ENCODE data around the gene TCL1B. TPM values are rescaled to one million over a fixed set of nuclear protein-coding genes. Genes with fewer than 3 reads are reported as not detected.

Gene TCL1B
- total and polyA plus RNA-seq, 2 experiments from 2014 or later: 5.5 to 6.0 TPM

DNA sequence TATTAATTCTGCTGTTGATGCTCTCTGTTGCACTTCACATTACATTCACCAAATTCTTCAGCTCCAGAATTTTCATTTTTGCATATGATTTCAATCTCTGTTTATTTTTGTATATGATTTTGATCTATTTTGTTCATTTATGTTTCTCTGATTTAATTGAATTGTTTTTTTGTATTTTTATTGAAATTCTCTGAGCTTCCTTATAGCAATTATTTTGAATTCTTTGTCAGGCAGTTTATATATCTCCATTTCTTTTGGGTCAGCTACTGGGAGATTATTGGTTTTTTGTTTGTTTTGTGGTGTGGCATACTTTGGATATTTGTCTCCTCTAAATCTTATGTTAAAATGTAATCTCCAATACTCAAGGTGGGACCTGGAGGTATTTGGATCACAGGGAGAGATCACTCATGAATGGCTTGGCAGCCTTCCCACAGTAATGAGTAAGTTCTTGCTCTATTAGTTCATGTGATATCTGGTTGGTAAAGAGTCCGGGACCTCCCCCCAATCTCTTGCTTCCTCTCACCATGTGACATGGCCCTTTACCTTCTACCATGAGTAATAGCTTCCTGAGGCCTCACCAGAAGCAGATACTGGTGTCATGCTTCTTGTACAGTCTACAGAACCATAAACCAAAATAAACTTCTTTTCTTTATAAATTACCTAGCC, 36.4 kb downstream of the TCL1B start:
- Histone ChIP-seq H4K20me1 (replicated peaks; ENCODE audit: insufficient read depth) (no peaks in the 10 kb centered on the region), H3K27me3 (ENCODE audit: insufficient read depth) (no peaks in the 10 kb centered on the region), H3K27ac (ENCODE audit: low read depth) (no peak overlapping the region), H3K9me2 (ENCODE audit: insufficient read depth) (peaks cover 4% of the 10 kb centered on the region; the same call in 1 of the 2 replicates), H2AFZ (no peak overlapping the region), H3F3A (replicated peaks; ENCODE audit: low read depth) (no peaks in the 10 kb centered on the region), H3K4me1 (ENCODE audit: insufficient read depth) (0 out of 2 replicates have a peak, but pooled peaks cover 6% of the 10 kb centered on the region), H3K4me3 (no peak overlapping the region), H3K36me3 (ENCODE audit: insufficient read depth) (no peaks in the 10 kb centered on the region), H3K4me2 (no peak overlapping the region), H3K79me2 (replicated peaks; ENCODE audit: insufficient read depth) (no peaks in the 10 kb centered on the region)
- no peaks in the 10 kb centered on the region for H3K36me3 Mint-ChIP-seq (ENCODE audit: low read depth)
- DNase-seq (ENCODE audit: low spot score) (no peak), ATAC-seq (no peak)
- H3K27ac Mint-ChIP-seq: no peak overlapping the region
- H3K9me3 Mint-ChIP-seq: no peaks in the 10 kb centered on the region
- H3K27me3 Mint-ChIP-seq (ENCODE audit: insufficient read depth, low read depth, poor library complexity): no peaks in the 10 kb centered on the region
- TF ChIP-seq NANOG (IDR thresholded peaks at IDR 0.05; ENCODE audit: borderline replicate concordance) (no peak), POLR2AphosphoS5 (IDR thresholded peaks at IDR 0.05; ENCODE audit: low read depth) (no peak), EZH2phosphoT487 (IDR thresholded peaks at IDR 0.05; ENCODE audit: unreplicated experiment) (no peak), ZNF331 (CRISPR knock-in tag; IDR thresholded peaks at IDR 0.05; ENCODE audit: low read depth) (no peak), STAT1 (IDR thresholded peaks at IDR 0.05; ENCODE audit: unreplicated experiment) (no peak), ZNF114 (CRISPR knock-in tag; IDR thresholded peaks at IDR 0.05) (no peak), EZH2 (IDR thresholded peaks at IDR 0.05; ENCODE audit: low read depth, unreplicated experiment) (no peak), JUNB (IDR thresholded peaks at IDR 0.05; ENCODE audit: unreplicated experiment) (no peak)
- TF ChIP-seq, protein P1, sequence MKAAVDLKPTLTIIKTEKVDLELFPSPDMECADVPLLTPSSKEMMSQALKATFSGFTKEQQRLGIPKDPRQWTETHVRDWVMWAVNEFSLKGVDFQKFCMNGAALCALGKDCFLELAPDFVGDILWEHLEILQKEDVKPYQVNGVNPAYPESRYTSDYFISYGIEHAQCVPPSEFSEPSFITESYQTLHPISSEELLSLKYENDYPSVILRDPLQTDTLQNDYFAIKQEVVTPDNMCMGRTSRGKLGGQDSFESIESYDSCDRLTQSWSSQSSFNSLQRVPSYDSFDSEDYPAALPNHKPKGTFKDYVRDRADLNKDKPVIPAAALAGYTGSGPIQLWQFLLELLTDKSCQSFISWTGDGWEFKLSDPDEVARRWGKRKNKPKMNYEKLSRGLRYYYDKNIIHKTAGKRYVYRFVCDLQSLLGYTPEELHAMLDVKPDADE (IDR thresholded peaks at IDR 0.05): no peak
- TF ChIP-seq, protein P2, sequence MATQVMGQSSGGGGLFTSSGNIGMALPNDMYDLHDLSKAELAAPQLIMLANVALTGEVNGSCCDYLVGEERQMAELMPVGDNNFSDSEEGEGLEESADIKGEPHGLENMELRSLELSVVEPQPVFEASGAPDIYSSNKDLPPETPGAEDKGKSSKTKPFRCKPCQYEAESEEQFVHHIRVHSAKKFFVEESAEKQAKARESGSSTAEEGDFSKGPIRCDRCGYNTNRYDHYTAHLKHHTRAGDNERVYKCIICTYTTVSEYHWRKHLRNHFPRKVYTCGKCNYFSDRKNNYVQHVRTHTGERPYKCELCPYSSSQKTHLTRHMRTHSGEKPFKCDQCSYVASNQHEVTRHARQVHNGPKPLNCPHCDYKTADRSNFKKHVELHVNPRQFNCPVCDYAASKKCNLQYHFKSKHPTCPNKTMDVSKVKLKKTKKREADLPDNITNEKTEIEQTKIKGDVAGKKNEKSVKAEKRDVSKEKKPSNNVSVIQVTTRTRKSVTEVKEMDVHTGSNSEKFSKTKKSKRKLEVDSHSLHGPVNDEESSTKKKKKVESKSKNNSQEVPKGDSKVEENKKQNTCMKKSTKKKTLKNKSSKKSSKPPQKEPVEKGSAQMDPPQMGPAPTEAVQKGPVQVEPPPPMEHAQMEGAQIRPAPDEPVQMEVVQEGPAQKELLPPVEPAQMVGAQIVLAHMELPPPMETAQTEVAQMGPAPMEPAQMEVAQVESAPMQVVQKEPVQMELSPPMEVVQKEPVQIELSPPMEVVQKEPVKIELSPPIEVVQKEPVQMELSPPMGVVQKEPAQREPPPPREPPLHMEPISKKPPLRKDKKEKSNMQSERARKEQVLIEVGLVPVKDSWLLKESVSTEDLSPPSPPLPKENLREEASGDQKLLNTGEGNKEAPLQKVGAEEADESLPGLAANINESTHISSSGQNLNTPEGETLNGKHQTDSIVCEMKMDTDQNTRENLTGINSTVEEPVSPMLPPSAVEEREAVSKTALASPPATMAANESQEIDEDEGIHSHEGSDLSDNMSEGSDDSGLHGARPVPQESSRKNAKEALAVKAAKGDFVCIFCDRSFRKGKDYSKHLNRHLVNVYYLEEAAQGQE (IDR thresholded peaks at IDR 0.05; ENCODE audit: unreplicated experiment): no peak
- TF ChIP-seq, protein P3, sequence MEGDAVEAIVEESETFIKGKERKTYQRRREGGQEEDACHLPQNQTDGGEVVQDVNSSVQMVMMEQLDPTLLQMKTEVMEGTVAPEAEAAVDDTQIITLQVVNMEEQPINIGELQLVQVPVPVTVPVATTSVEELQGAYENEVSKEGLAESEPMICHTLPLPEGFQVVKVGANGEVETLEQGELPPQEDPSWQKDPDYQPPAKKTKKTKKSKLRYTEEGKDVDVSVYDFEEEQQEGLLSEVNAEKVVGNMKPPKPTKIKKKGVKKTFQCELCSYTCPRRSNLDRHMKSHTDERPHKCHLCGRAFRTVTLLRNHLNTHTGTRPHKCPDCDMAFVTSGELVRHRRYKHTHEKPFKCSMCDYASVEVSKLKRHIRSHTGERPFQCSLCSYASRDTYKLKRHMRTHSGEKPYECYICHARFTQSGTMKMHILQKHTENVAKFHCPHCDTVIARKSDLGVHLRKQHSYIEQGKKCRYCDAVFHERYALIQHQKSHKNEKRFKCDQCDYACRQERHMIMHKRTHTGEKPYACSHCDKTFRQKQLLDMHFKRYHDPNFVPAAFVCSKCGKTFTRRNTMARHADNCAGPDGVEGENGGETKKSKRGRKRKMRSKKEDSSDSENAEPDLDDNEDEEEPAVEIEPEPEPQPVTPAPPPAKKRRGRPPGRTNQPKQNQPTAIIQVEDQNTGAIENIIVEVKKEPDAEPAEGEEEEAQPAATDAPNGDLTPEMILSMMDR (conservative IDR thresholded peaks at IDR 0.05; ENCODE audit: low read depth in 2 of 2): no peak
- TF ChIP-seq, protein P4, sequence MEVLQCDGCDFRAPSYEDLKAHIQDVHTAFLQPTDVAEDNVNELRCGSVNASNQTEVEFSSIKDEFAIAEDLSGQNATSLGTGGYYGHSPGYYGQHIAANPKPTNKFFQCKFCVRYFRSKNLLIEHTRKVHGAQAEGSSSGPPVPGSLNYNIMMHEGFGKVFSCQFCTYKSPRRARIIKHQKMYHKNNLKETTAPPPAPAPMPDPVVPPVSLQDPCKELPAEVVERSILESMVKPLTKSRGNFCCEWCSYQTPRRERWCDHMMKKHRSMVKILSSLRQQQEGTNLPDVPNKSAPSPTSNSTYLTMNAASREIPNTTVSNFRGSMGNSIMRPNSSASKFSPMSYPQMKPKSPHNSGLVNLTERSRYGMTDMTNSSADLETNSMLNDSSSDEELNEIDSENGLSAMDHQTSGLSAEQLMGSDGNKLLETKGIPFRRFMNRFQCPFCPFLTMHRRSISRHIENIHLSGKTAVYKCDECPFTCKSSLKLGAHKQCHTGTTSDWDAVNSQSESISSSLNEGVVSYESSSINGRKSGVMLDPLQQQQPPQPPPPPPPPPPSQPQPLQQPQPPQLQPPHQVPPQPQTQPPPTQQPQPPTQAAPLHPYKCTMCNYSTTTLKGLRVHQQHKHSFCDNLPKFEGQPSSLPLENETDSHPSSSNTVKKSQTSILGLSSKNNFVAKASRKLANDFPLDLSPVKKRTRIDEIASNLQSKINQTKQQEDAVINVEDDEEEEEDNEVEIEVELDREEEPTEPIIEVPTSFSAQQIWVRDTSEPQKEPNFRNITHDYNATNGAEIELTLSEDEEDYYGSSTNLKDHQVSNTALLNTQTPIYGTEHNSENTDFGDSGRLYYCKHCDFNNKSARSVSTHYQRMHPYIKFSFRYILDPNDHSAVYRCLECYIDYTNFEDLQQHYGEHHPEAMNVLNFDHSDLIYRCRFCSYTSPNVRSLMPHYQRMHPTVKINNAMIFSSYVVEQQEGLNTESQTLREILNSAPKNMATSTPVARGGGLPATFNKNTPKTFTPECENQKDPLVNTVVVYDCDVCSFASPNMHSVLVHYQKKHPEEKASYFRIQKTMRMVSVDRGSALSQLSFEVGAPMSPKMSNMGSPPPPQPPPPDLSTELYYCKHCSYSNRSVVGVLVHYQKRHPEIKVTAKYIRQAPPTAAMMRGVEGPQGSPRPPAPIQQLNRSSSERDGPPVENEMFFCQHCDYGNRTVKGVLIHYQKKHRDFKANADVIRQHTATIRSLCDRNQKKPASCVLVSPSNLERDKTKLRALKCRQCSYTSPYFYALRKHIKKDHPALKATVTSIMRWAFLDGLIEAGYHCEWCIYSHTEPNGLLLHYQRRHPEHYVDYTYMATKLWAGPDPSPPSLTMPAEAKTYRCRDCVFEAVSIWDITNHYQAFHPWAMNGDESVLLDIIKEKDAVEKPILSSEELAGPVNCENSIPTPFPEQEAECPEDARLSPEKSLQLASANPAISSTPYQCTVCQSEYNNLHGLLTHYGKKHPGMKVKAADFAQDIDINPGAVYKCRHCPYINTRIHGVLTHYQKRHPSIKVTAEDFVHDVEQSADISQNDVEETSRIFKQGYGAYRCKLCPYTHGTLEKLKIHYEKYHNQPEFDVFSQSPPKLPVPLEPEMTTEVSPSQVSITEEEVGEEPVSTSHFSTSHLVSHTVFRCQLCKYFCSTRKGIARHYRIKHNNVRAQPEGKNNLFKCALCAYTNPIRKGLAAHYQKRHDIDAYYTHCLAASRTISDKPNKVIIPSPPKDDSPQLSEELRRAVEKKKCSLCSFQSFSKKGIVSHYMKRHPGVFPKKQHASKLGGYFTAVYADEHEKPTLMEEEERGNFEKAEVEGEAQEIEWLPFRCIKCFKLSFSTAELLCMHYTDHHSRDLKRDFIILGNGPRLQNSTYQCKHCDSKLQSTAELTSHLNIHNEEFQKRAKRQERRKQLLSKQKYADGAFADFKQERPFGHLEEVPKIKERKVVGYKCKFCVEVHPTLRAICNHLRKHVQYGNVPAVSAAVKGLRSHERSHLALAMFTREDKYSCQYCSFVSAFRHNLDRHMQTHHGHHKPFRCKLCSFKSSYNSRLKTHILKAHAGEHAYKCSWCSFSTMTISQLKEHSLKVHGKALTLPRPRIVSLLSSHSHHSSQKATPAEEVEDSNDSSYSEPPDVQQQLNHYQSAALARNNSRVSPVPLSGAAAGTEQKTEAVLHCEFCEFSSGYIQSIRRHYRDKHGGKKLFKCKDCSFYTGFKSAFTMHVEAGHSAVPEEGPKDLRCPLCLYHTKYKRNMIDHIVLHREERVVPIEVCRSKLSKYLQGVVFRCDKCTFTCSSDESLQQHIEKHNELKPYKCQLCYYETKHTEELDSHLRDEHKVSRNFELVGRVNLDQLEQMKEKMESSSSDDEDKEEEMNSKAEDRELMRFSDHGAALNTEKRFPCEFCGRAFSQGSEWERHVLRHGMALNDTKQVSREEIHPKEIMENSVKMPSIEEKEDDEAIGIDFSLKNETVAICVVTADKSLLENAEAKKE (CRISPR knock-in tag; IDR thresholded peaks at IDR 0.05): no peak
- no peak overlapping the region for H3K4me3 Mint-ChIP-seq
- peaks cover 7% of the 10 kb centered on the region for H3K4me1 Mint-ChIP-seq
